GM12875 (cell line): ENCODE results near the gene TBATA.

Source experiments
- H3K4me3 ChIP-seq: one replicate; pipeline ENCODE4 v1.5.1; 2011; ENCODE audit warnings: low read depth, low read length, control low read depth
- TF ChIP-seq, protein P1 (sequence below): IDR thresholded peaks from 2 replicates; pipeline ENCODE4 v1.5.1; 2011; ENCODE audit warnings: low read depth, mild to moderate bottlenecking, control low read depth, inconsistent platforms, low read length, moderate library complexity, borderline replicate concordance; ENCODE audit not compliant: insufficient read depth

Gene TBATA

DNA sequence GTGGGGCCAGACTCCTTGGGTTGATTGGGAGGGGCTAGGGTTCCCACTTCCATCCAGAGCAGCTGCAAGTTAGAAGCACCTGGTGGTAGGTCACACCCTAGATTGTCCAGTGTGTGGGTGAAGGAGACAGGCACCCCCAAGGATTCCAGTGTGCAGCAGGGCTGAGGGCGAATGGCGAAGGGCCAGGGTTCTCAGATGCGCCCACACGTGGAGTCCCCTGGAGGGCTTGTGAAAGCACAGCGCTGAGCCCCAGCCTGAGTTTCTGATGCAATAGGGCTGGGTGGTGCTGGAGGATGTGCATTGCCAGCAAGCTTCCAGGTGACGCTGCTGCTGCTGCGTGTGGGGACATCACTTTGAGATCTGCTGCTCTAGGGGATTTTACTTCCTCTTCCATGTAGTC, 25.4 kb downstream of the TBATA start:
- no peak overlapping the region for H3K4me3 ChIP-seq
- TF ChIP-seq, protein P1, sequence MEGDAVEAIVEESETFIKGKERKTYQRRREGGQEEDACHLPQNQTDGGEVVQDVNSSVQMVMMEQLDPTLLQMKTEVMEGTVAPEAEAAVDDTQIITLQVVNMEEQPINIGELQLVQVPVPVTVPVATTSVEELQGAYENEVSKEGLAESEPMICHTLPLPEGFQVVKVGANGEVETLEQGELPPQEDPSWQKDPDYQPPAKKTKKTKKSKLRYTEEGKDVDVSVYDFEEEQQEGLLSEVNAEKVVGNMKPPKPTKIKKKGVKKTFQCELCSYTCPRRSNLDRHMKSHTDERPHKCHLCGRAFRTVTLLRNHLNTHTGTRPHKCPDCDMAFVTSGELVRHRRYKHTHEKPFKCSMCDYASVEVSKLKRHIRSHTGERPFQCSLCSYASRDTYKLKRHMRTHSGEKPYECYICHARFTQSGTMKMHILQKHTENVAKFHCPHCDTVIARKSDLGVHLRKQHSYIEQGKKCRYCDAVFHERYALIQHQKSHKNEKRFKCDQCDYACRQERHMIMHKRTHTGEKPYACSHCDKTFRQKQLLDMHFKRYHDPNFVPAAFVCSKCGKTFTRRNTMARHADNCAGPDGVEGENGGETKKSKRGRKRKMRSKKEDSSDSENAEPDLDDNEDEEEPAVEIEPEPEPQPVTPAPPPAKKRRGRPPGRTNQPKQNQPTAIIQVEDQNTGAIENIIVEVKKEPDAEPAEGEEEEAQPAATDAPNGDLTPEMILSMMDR = no peak

DNA sequence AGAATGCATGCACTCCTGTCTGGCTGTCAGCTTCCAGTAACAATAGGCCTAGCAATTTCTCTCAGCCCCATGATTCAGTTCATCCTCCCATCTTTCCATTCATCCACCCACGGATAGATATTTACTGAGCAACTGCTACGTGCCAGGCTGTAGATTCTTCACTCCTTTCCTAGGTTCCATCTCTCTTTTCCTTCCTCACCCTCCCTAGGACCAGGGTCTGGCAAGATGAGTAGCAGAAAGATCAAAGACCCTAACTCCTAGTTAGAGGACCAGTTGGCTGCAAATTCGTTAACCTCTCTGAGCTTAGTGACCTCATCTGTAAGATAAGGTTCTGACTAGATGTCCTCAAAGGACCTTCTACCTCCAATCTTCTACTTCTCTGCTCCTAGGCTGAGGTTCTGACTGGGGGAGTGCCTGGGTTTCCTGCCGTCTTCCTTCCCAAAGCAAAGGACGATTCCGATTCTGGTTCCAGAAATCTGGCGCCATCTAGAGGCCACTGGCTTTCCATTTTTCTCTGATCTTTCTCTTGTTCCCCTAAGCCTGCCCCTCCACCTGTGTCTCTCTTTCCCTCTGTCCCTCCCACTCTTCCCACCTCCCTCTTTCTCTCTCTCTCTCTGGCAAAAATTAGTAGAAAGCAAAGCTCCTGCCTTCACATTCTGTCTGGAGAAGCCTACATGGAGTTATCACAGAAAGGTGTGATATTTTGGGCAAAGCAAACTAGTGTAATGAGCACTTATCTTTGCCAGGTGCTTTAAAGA, 26.2 kb downstream of the TBATA start:
- H3K4me3 ChIP-seq = no peak overlapping the region
- TF ChIP-seq, protein P1 = peak; percentile 59

DNA sequence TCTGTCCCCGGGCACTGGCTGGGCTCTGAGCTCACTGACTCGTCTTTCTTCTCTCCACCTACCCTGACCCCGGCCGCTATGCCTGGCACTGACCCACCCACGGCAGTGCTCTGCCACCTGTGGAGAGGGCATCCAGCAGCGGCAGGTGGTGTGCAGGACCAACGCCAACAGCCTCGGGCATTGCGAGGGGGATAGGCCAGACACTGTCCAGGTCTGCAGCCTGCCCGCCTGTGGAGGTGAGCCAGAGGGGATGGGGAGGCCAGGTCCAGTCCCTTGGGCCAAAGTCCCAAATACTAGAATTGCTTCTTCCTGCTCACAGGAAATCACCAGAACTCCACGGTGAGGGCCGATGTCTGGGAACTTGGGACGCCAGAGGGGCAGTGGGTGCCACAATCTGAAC, 27.3 kb downstream of the TBATA start:
- TF ChIP-seq, protein P1 = no peak
- no peak overlapping the region for H3K4me3 ChIP-seq

DNA sequence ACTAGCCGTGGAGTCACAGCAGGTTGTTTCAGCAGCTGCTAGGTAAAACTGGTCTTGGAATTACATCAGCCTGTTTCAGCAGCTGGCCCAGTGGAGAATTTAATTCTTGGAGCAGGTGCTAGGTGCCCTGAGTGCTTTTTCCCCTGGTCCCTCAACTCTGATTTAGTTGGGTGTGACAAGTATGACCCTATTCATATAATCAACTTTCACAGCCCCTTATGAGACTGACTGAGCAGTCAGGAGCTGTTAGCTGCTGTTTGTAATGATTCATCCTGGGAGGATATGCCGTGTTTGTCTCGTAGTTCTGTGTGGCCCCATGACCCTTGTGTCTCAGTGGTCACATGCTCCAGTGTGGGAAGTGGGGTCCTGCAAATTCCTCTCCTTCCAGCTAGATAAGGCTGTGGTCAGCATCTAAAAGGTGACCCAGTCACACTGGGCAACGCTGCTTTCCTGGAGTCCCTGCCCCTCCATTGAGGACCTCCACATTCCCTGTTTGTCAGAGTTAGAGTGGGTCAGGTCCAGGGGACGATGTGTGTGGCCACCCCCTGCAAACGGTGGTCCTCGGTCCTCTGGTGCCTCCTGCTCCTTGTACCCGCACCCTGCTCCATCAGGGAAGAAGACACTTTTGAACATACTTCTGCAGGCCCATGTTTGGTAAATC, 28.3 kb downstream of the TBATA start:
- H3K4me3 ChIP-seq = no peak overlapping the region
- TF ChIP-seq, protein P1 = no peak

DNA sequence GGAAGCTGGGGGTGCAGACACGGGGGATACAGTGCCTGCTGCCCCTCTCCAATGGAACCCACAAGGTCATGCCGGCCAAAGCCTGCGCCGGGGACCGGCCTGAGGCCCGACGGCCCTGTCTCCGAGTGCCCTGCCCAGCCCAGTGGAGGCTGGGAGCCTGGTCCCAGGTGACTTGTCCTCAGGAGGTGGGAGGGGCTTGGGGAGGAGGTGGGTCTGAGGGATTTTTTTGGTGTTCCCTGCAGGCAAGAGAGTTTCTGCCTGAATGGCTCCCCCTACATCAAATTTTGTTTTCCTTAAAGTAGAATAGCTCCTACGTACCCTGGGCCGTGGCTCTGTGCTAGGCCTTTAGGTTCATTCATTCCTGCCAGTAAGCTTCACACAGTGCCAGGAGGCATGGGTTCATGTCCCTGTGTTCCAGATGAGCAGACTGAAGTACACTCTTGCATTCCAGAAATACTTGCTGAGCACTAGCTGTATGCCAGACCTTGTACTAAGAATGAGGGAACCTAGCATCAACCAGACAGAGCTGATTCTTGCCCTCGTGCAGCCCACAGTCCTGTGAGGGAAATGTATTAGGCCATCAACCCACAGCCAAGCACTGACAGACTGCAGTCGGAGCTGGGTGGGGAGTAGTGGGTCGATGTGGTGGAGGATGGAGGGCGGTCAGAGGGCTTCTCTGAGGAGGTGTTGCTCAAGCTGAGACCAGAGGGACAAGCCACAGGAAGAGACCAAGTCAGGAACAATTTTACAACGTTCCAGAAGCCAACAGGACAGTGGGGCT, 31.1 kb downstream of the TBATA start:
- TF ChIP-seq, protein P1 = no peak
- H3K4me3 ChIP-seq = no peak overlapping the region

- TF ChIP-seq, protein P1 = no peak
- no peak overlapping the region for H3K4me3 ChIP-seq
These were observed 32.0 kb downstream of the TBATA start for GRCh38 chr10:70753026-70753663.
